Heart right ventricle (tissue), 16 donors: ENCODE data around the gene DRAP1. TPM values are rescaled to one million over a fixed set of nuclear protein-coding genes. Genes with fewer than 3 reads are reported as not detected.

Experiments
- ATAC-seq, 8 donors: fragments of 200-7000 bp; cut with Tn5 transposase; one replicate each; pipeline ENCODE4 v1.9.1; 2020; ENCODE audit warnings: mild to moderate bottlenecking in 8 of 8, moderate library complexity in 8 of 8, moderate number of reproducible peaks in 1 of 8
- DNase-seq, 2 donors: peaks; one replicate each; pipeline ENCODE4 v3.0.0-alpha.2; 2020
- H3K27ac ChIP-seq, 10 donors: fragments of 200-600 bp; sonication (generic) in 2 of 10; one replicate each; pipeline versions ENCODE4 v1.5.0 to v1.8.0; 2020 to 2022; ENCODE audit warnings: mild to moderate bottlenecking in 3 of 10
- H3K27me3 ChIP-seq, 7 donors: fragments of 200-600 bp; one replicate each; pipeline ENCODE4 v1.8.0; 2021 to 2022; ENCODE audit warnings: mild to moderate bottlenecking in 2 of 7
- H3K36me3 ChIP-seq, 9 donors: fragments of 200-600 bp; sonication (generic) in 1 of 9; one replicate each; pipeline versions ENCODE4 v1.5.0 to v1.8.0; 2020 to 2022; ENCODE audit warnings: mild to moderate bottlenecking in 2 of 9
- H3K4me1 ChIP-seq, 9 donors: fragments of 200-600 bp; sonication (generic) in 1 of 9; one replicate each; pipeline versions ENCODE4 v1.5.0 to v1.8.0; 2020 to 2022; ENCODE audit warnings: mild to moderate bottlenecking in 4 of 9
- H3K4me3 ChIP-seq, 10 donors: fragments of 200-600 bp; sonication (generic) in 2 of 10; one replicate each; pipeline versions ENCODE4 v1.5.0 to v1.8.0; 2020 to 2022; ENCODE audit warnings: mild to moderate bottlenecking in 7 of 10, moderate library complexity in 2 of 10
- H3K9me3 ChIP-seq, 11 donors: fragments of 200-600 bp in 10 of 11; sonication (generic) in 2 of 11; one replicate each; pipeline versions ENCODE4 v1.5.0 to v1.8.0; 2013 to 2022; ENCODE audit warnings: mild to moderate bottlenecking in 2 of 11, control low read depth in 1 of 11, moderate library complexity in 1 of 11
- CTCF ChIP-seq, 9 donors: fragments of 200-600 bp; sonication (generic) in 2 of 9; IDR thresholded peaks; one replicate each; pipeline versions ENCODE4 v1.5.0 to v1.8.0; 2021 to 2022; ENCODE audit warnings: antibody characterized with exemption in 9 of 9, mild to moderate bottlenecking in 5 of 9, moderate library complexity in 1 of 9
- WGBS, 2 donors: extraction: QIAGEN DNeasy Blood & Tissue Kit; methylation state at CpG; one replicate each; pipeline ENCODE4 v1.1.7; 2013; ENCODE audit warnings: inconsistent platforms in 1 of 2; 5-methylcytosine and 5-hydroxymethylcytosine counted together
- intact Hi-C, 10 donors: fragments of 100-400 bp; cut with DNase I; formaldehyde crosslinking; loops; one replicate each; pipeline versions ENCODE4 v1.11.1 to v1.14.2; 2022
- polyA plus RNA-seq, 2 donors: library from polyadenylated mRNA; stranded (reverse); fragments of 200-250 nt; gene quantifications; one replicate each; pipeline ENCODE4 v1.2.3, GENCODE V29; 2013
- total RNA-seq, 10 donors: library from RNA; stranded (reverse); fragmentation: NEBNext Ultra II Directional in 3 of 10; extraction: Animal tissue kit (Norgen Biotek cat#: 25700) in 3 of 10; gene quantifications; one replicate each; pipeline versions ENCODE4 v1.2.1 to v1.2.4, GENCODE V29; 2021 to 2023
- donor health status: Arrhythmogenic right ventricular cardiomyopathy.
- donor health status: ischemic (EF 13 %, LVEDD 7.1; RV severe dilation, severe dysfunction).
- donor health status: healthy with polysubstance abuse.
- donor health status: DM: no; HTN: yes; CAD: no.
- donor health status: DM: no; HTN: no; CAD: no.
- donor health status: ischemic (EF 25% LVEDD 6.9; RV normal size, moderate dysfunction).
- donor health status: ischemic (EF 25% LVEDD 5.7; RV mildly dilated, moderate dysfunction).
- donor health status: healthy.
- donor health status: DM: yes; HTN: yes; CAD: no.
- donor health status: Ischemic cardiomyopathy.
- donor health status: ischemic (EF 35%, LVEDD 5.7; RV mildly dilated, moderate dysfunction).
- donor health status: nonischemic (EF 11% LVEDD 7.7; RV severe dilation, severe dysfunction).
- donor health status: DM: yes; HTN: yes; CAD: no.
- donor health status: PGD.
- donor health status: ischemic (EF 29% LVEDD 5.4; RV normal size, mild dysfunction).
- donor health status: nonischemic (EF 23%, LVEDD 6.1; RV moderate dilation, normal function).

DRAP1 gene
- total and polyA plus RNA-seq, 12 donors = 69.4 to 210 (median 98.8) TPM

- TF ChIP-seq CTCF (IDR thresholded peaks at IDR 0.05) = no peak
- intact Hi-C loops = no loop called here
- Histone ChIP-seq H3K27ac (no peak overlapping the region), H3K27me3 (peaks cover 0 to 25% (median 8%) of the 10 kb centered on the region in 7 donors), H3K36me3 (no peaks in the 10 kb centered on the region), H3K4me3 (no peak overlapping the region), H3K4me1 (peaks cover 0 to 5% (median 0%) of the 10 kb centered on the region in 9 donors), H3K9me3 (no peaks in the 10 kb centered on the region)
- no peak for DNase-seq
- 72 to 80% methylated on average over 6 of the region's 6 CpGs for WGBS, 2 donors
- no peak for ATAC-seq
Observed at GRCh38 chr11:65952052-65952521, 32.9 kb downstream of the DRAP1 start.

GRCh38 chr11:65953471-65953870 lies 34.2 kb downstream of the DRAP1 start:
- peaks cover 0 to 18% (median 8%) of the 10 kb centered on the region in 7 donors for H3K27me3 ChIP-seq
- no peaks in the 10 kb centered on the region for H3K36me3 ChIP-seq
- no peak for DNase-seq
- WGBS, 2 donors = 81 to 84% methylated on average over 19 to 20 of the region's 20 CpGs
- no peak for ATAC-seq
- no peak overlapping the region for H3K27ac ChIP-seq
- TF ChIP-seq CTCF (IDR thresholded peaks at IDR 0.05) = no peak
- peaks cover 0 to 5% (median 0%) of the 10 kb centered on the region in 9 donors for H3K4me1 ChIP-seq
- H3K4me3 ChIP-seq = no peak overlapping the region
- intact Hi-C loops = no loop called here
- H3K9me3 ChIP-seq = no peaks in the 10 kb centered on the region

- Histone ChIP-seq H3K9me3 (no peaks in the 10 kb centered on the region), H3K4me1 (peaks cover 0 to 5% (median 0%) of the 10 kb centered on the region in 9 donors), H3K27me3 (peaks cover 0 to 18% (median 8%) of the 10 kb centered on the region in 7 donors), H3K27ac (no peak overlapping the region), H3K4me3 (no peak overlapping the region), H3K36me3 (no peaks in the 10 kb centered on the region)
- no peak for TF ChIP-seq CTCF (IDR thresholded peaks at IDR 0.05)
- ATAC-seq (no peak), DNase-seq (no peak)
- WGBS, 2 donors = 72 to 78% methylated on average over 8 of the region's 8 CpGs
- intact Hi-C loops = no loop called here
Observed at GRCh38 chr11:65954771-65955170, 35.5 kb downstream of the DRAP1 start.

- 55 to 65% methylated on average over 4 of the region's 4 CpGs for WGBS, 2 donors
- Histone ChIP-seq H3K27ac (no peak overlapping the region), H3K4me3 (no peak overlapping the region), H3K36me3 (peaks cover 0 to under 1% (median 0%) of the 10 kb centered on the region in 9 donors), H3K4me1 (peaks cover 3 to 24% (median 17%) of the 10 kb centered on the region in 9 donors), H3K27me3 (peaks cover 0 to 18% (median 8%) of the 10 kb centered on the region in 7 donors), H3K9me3 (no peaks in the 10 kb centered on the region)
- ATAC-seq (no peak), DNase-seq (no peak)
- intact Hi-C loops = no loop called here
- no peak for TF ChIP-seq CTCF (IDR thresholded peaks at IDR 0.05)
Observed at GRCh38 chr11:65958291-65958690, 39.1 kb downstream of the DRAP1 start.
